Measurements from ENCODE around the gene CPLANE1. TPM values are rescaled to one million over a fixed set of nuclear protein-coding genes. Genes with fewer than 3 reads are reported as not detected.

Gene CPLANE1
- total and polyA plus RNA-seq, 2 donors (not counting 3 experiments of a cell fraction or from before 2014, with no cell fraction given) = 4.6 to 21.5 TPM

GRCh38 chr5:37172957-37173356 lies 76.2 kb downstream of the CPLANE1 start:
- DNase-seq (ENCODE audit: low read depth, low spot score) = no peak
- Histone ChIP-seq H3K9me1 (replicated peaks; ENCODE audit: control insufficient read depth, extremely low read depth, insufficient read depth, low read length) (no peaks in the 10 kb centered on the region), H3K9me3 (replicated peaks; ENCODE audit: control insufficient read depth, insufficient read depth, low read length) (no peaks in the 10 kb centered on the region), H4K20me1 (replicated peaks; ENCODE audit: control insufficient read depth, extremely low read depth, insufficient read depth, low read length) (no peaks in the 10 kb centered on the region), H3K36me3 (ENCODE audit: control insufficient read depth in 2 of 2, extremely low read depth in 1 of 2, insufficient read depth in 2 of 2, low read length in 2 of 2) (peaks cover 4 to 10% of the 10 kb centered on the region in 2 experiments), H3K4me3 (replicated peaks in 1 of 3; ENCODE audit: insufficient read depth in 1 of 3, low read depth in 1 of 3, low read length in 3 of 3) (no peak overlapping the region), H3K9ac (replicated peaks; ENCODE audit: extremely low read depth, insufficient read depth, low read length) (no peak overlapping the region), H2AFZ (ENCODE audit: low read depth, low read length) (no peak overlapping the region), H3K27ac (ENCODE audit: insufficient read depth, low read depth, low read length) (no peak overlapping the region), H3K4me1 (ENCODE audit: control insufficient read depth, extremely low read depth, insufficient read depth, low read length) (no peaks in the 10 kb centered on the region), H3K4me2 (ENCODE audit: insufficient read depth, low read length) (no peak overlapping the region), H3K79me2 (ENCODE audit: control insufficient read depth, insufficient read depth, low read length) (no peaks in the 10 kb centered on the region), H3K27me3 (ENCODE audit: control insufficient read depth in 2 of 2, insufficient read depth in 2 of 2, low read length in 2 of 2) (no peaks in the 10 kb centered on the region)
- dilution Hi-C loops (cut with MboI; ENCODE audit: extremely low pct_ligation_motif_present, low sequenced_read_pairs) (no loop called here), intact Hi-C loops (cut with micrococcal nuclease) (no loop called here)
- no TSS peak for BruUV-seq (replicated peaks)
- TF ChIP-seq EZH2 (IDR thresholded peaks at IDR 0.05; ENCODE audit: borderline replicate concordance, low read depth, low read length, severe bottlenecking) = no peak
- no peak for TF ChIP-seq GATA2 (IDR thresholded peaks at IDR 0.05; ENCODE audit: insufficient read depth, insufficient read length, low read depth, low read length)
- TF ChIP-seq, protein P1, sequence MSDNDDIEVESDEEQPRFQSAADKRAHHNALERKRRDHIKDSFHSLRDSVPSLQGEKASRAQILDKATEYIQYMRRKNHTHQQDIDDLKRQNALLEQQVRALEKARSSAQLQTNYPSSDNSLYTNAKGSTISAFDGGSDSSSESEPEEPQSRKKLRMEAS (IDR thresholded peaks at IDR 0.05; ENCODE audit: insufficient read depth, insufficient read length) = no peak
- no peak for TF ChIP-seq MYC (IDR thresholded peaks at IDR 0.05; ENCODE audit: low read depth, low read length)
- no peak for TF ChIP-seq CTCF (IDR thresholded peaks at IDR 0.05; ENCODE audit: extremely low read depth in 1 of 2, insufficient read depth in 1 of 2, low read depth in 1 of 2, low read length in 2 of 2)
- TF ChIP-seq POLR2A (IDR thresholded peaks at IDR 0.05; ENCODE audit: low read depth, low read length) = no peak
- no peak for TF ChIP-seq FOS (IDR thresholded peaks at IDR 0.05; ENCODE audit: borderline replicate concordance, insufficient read depth, low read length)
- no peak for TF ChIP-seq POLR2AphosphoS5 (IDR thresholded peaks at IDR 0.05; ENCODE audit: insufficient read depth, low read depth, low read length)
- no peak for TF ChIP-seq JUN (IDR thresholded peaks at IDR 0.05; ENCODE audit: borderline replicate concordance, insufficient read depth, insufficient read length, low read depth)
- CTCF ChIA-PET = no interaction called here
- no peak for FAIRE-seq
- POLR2A ChIA-PET = no interaction called here
